AG08395 (cell line): ENCODE data around the gene YOD1.

Experiments
- DNase-seq: peaks from one replicate; pipeline ENCODE4 v3.0.0; 2012; ENCODE audit warnings: mixed read lengths, low spot score

Gene YOD1

DNA sequence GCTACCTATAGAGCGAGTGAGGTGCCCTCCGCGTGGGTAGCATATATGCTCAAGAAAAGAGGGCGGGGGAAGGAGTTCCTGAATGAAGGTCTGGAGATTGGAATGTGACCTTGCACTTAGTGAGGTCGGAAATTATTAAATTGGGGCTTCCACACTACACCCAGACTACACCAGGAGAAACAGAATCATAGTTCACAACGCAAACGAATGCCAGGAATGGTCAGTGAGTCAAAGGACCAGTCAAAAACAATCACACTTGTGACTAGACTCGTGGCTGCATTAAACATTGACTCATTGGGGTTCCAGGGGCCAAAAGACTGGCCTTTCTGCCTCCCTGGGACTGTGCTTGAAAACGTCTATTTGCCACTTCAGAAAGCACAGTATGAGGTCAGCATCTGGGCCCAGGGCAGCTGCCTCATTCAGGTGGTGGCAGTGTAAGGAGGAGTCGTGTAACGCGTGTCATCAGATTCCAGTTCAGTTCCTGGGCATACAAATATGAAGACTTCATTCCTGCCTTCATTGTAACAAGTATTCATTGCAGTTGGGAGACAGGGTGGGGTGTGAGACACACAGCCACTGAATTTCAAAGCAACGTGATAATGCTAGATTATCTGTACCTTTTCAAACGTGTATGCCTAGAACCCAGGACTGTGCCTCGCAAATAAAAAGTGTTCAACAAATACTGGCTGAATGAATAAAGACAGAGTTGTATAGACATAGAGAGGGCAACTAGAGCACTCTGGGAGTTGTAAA is at the start of gene YOD1:
Gene YOD1, minus strand, starts transcription at position 18 of the 753 bp plus-strand sequence. CDS start 178 bp downstream, outside the sequence.
- peak; percentile 40 for DNase-seq

DNA sequence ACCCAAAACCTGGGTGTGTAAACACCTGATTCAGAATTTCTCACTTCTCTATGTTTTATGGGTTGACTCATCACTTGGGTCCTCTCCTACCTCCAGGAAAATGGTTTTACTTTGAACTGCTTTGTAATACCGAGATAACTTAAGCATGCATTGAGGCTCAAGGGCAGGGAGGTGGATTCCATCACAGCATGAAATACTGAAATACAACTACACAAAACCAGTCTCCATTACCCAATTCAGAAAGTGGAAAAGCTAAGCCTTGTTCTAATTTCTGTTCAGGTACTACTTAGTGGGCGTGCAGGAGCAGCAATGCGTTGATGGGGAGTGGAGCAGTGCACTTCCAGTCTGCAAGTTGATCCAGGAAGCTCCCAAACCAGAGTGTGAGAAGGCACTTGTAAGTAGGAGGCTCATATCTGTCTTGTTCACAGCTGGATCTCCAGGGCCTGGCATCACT is 46.9 kb upstream of the YOD1 start:
- no peak for DNase-seq

DNA sequence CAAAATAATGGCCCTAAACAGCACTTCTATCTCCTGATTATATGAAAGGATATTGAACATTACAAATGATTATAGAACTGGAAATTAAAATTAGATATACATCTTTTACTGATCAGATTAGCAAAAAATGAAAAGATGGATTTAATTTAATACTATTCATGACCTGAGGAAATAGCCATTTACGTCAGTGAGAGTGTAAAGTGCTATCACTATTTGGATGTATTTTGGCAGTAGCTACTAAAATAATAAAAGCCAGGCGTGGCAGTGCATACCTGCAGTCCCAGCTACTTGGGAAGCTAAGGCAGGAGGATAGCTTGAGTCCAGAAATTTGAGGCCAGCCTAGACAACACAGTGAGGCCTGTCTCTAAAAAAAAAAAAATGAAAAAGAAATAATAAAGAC is 42.9 kb upstream of the YOD1 start:
- DNase-seq, result no peak

DNA sequence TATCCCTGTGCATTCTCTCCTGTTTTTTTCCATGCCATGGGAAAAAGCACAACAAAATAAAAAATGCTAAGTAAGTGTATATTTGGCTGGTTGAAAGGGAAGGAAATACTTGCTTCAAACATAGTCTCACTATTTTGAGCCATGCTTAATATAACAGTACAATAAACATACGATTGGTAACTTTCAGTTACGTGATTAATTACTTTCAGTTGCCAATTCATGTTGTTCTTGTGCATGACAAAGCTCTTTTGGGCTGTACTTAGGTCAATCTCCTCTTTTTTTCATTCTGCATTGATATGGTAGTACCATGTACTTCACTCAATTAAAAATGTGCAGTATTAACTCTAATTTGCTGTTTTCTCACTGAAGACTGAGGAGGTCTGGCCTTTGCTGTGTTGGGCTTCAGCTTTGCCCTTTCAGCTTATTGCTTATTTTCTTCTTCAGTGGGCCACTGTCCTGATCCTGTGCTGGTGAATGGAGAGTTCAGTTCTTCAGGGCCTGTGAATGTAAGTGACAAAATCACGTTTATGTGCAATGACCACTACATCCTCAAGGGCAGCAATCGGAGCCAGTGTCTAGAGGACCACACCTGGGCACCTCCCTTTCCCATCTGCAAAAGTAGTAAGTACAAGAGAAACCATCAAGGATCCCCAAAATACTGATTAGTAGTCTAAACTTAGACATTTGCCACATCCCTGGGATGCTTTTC is 40.3 kb upstream of the YOD1 start:
- no peak for DNase-seq

DNA sequence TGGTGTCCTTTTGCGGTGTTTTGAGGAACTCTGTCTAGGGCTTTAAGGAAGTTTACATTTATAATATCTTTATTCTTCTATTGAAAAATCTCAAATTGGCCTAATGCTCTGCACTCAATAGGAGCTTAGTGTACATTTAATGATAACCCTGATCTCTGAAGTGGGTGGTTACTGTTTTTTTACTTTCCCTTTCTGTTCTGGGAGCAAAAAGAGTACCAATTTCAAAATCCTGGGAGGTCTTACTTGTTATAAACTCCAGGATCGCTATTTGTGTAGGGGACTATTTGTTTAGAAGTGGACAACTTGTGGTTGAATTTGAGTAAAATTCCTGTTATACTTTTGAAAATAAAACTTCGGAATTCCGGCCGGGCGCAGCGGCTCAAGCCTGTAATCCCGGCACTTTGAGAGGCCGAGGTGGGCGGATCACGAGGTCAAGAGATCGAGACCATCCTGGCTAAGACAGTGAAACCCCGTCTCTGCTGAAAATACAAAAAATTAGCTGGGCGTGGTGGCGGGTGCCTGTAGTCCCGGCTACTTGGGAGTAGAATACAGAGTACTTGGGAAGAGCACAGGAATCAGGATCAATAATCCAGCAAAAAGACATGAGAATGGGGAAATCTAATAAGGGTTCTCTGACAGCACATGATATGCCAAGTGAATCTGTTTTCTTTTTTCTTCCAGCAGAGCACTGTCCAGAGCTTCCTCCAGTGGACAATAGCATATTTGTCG is 38.8 kb upstream of the YOD1 start:
- no peak for DNase-seq

DNA sequence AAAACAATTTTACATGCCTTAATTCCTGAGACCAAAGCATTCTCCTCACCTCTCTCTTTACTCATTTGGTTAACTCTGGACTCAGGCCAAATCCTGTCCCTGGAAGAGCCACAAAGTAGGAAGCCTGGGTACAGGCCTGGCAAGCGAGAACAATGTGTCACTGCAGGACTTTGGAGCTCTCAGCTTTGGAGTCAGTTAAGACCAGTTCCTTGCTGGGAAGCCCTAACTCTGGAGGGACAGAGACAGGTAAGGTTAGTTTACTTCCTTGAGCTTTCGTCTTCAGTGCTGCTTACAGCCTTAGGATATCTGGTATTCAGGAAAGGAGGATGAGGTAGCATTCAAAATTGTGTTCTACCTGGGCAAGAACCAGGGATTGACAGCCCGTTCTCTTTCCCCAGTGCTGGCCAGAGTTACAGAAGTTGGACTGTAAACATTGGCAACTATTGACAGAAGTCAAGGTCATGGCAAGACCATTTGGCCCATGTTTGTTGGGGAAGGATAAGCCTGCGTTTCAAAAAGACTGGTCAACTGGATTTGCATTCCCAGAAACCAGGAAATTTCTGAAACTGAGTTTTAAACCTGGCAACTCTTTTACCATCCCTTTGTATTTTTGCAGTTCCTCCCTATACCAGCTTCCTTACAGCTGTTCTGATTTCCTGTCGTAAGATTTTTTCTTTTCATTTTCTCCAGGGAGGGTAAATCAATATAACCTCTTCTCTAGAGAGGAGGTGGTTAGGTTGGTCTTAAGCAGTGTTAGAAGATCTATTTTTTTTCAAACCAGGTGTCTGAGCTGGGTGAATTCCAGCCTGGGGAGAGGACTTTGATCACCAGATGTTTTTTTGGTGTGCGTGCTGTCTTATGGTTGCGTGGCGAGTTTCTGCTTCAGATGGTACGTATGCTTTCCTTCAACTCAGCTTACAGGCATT is 38.0 kb upstream of the YOD1 start, which contains the start of gene C4BPB:
Gene C4BPB, plus strand, starts transcription at position 160 of the 926 bp plus-strand sequence. Its CDS starts 672 bp downstream, at position 832.
- no peak for DNase-seq

DNA sequence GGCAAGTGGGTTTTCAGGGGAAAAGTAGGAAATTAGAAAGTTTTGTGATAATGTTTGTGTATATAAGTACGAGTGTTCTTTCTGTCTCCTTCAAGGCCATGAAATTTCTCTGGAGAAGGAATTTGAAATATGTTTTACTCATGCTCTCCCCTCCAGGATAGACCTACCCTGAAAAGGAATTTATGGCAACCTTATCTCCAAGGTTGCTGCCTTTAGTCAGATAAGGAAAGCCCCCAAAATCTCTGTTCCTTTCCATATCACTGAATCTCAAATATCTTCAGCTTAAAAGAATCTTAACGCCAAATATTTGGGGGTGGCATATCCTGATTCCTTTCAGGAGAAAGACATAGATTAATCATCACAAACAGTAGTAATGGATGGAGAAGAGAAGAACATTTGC is 37.2 kb upstream of the YOD1 start:
- DNase-seq, result no peak

DNA sequence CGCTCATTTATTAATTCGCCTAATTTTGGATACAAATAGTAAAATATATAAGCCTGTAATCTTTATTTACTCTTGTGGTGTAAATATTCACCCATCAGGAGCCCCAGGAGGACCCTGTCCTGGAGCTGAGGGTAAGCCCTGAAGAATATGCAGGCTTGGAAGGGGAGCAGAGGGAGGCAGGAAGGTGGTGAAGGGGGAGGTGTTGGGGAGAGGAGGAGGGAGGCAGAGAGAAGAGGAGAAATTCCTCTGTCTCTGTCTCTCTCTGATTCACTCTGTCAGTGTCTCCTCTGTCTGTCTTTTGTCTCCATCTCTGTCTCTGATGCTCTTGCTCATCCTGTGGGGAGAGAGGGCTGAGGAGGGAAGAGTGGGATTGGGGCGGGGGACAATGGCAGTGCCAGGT is 34.9 kb upstream of the YOD1 start:
- no peak for DNase-seq

DNA sequence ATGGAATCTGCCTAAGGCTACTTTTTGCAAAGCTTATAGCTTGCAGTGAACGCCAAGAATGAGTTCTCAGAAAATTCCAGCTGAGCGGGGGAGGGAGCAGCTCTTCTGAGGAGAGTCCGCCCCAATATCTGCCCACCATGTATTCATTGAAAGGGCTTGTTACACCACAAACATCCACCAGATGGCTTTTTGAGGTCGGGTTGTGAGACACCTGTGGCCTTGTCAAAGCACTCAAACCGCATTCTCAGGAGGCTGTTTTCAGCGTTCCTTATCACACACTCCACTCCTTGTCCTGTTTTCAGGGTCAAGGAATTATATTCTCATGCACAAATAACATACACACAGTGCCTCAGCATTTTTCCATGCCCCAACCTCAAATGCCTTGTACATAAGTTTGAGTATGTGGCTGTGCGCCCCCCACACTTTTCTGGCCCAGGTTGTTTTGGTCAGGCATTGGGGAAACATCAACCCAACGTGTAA is 33.7 kb upstream of the YOD1 start:
- DNase-seq, result peak; percentile 57

DNA sequence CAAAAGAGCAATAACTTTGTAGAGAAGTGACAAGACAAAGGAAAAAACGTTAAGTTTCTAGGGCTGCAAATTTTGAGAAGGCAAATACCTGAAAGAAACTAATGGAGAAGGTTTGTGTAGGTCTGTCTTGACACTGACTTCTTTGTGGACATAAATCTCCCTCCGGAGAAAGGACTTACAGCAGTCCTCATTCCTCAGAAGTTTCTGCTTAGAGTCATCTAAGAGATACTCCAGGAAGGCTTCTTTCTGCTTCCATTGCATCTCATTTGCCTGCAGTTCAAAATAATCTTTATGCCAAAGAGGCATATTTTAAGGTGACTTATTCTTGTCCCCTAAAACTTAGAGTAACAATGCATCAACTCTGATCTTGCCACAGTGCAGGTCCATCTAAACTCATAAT is 33.2 kb upstream of the YOD1 start:
- no peak for DNase-seq

DNA sequence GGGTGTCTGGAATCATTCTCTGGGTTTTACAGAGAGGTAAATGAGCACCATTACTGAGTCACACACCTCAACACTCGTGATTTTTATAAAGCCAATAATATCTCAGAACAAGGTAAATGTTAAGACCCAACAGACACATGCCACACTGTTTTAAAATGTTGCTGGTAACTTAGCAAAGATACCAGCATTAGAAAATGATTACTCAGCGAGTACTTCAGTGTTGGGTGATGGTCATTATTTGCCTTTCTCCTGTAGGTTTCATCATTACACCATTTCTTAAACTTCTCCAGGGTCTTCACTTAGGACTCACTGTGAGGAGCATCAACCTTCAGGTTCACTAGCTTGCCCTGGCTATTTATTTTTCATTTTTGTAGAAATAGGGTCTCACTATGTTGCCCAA is 30.8 kb upstream of the YOD1 start:
- DNase-seq, result no peak

DNA sequence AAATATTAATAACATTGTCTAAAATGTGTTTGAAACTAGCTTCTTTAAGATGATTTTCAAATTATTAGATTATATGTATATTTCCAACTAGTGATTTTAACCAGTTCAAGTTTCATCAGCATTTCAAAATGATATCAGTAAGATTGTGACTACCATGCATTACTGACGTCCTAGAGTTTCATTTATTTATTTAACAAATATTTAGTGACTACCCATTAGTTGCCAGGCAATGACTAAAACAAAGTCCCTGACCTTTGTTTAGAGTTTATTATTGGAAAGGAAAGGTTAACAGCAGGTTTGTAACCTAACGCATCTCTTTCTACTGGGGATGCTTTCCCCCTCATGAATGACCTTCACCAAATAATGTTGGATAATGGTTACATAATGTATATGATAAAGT is 30.1 kb upstream of the YOD1 start:
- DNase-seq, result no peak

DNA sequence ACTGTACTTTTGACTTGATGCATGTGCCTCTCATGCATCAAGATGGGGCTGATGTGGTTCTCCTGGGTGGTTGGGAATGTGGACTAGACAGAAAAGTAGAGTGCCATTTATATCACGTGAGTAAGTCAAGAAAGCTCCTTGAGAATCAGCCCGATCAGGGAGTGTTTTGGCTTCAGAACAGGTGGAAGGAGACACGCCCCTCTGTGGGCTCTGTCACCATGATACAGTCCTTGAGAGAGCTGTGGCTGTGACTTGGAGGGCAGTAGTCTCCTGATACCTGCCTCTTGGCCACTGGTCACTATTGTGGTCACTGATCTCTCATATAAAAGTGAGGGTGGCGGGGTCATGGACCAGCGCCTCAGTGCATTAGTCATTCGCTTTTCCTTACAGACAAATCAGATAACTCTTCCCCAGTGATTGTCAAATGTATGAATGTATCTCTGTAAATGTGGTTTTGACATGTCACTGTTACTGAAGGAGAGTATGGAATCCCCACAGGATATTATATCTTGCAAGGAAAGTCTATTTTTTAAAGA is 28.8 kb upstream of the YOD1 start:
- no peak for DNase-seq

DNA sequence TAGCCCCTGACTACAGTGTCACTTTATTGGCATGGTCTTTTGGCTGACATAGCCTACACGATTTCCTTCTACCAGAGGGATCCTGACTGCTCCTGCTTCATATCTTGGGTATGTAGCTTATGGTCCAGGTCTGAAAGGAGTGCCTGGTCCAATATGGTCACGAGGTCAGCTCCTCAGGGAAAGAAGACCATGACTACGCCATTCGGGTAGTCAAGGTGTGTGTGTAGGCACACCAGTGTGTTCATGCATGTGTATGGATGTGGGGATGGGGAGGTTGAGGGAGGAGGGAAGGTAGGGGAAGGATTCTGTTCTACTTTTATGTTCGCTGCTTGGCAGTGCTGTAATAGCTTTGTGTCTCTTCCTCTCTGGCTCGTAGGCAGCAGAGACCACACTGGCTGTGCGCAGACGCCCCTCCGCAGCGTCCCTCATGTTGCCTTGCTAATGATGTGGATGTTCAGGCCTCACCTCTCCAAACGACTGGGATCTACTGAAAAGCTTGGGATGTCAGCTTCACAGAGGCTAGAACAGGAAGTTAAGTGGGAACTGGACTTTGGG is 27.6 kb upstream of the YOD1 start:
- DNase-seq, result no peak

DNA sequence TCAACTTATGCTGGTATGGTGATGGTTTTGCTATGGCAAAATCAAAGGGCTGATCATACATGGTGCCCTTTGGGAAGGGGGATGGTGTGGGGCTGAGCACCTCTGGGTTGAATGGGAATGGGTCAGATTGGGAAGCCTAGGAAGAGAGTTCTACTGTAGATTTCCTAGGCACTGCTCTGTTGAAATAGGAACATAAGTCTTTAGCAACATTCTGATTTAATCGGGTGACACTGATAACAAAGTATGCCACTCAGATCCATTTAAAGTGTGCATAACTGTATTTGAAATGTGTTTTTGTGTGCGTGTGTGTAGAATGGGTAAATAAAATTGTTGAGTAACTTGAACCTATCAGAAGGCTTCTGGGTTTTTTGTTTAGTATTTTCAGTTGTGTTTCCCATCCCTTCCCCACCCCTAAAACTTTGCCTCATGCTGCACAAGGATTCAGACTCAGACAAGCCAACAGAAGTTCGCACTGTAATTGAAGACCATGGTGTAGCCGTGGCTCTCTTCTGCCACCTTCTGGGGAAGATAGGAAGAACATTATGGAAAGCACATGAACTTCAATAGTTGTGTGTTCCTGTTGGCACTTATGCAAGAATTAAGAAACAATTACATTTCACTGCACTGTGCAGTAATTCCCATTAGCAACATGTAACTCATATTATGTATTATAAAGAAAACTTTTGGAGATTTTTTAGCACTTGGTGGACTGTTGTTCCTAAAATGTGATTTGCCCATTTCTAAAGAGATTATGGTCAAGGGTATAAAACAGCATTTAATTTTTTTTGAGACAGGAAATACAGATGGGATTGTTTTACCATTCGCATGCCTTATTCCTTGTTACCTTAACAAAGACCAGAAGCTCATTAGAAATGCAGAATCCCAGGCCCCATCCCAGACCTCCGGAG is 26.7 kb upstream of the YOD1 start:
- DNase-seq, result peak; percentile 81

DNA sequence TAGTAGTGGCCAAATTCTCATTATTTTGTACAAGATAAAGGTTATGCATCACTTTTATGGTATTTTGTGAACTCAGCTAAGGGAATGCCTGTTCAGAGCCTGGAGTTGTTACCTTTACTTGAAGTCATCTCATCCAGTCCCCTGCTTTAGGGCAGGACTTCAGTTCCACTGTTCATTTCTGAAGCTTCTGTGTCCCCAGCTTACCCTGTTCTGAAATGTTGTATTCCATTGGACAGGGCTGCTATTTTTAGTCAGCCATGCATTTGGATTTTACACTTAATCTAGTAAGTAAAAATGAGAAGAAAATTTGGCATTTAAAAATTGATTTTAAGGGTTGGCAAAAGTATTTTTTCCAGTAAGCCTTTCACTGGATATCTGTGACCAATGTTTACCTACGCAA is 26.0 kb upstream of the YOD1 start:
- no peak for DNase-seq

DNA sequence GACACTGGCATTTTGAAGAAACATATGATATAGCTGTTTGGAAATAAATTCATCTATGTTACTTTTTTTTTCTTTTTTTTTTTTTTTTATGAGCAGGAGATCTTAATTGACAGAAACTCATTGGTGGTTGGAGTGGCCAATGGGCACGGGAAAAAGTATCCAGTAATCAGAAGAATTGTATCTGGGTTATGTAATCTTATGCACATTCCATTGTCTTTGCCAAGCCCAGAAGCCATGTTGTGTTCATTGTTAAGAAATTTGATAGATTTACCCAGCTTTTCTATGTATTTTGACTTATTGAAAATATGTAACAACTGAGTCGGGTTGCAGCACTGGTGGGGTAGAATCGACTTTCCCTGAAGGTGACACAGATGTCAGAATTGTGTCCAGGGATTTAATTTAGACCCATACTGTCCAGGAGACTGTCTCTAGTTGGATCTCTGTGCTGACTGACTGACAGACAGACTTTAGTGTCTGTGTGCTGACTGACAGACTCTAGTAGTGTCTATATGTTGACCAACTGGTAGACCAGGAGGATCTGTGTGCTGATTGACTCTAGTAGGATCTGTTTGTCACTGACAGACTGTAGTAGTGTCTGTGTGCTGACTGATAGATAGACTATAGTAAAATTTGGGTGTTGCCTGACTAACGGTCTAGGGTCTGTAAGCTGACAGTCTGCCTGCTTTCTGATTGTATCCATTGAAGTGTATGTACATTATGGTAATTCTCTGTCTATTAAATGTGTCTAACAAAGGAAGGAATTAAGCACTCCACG is 25.4 kb upstream of the YOD1 start:
- DNase-seq, result peak; percentile 32

DNA sequence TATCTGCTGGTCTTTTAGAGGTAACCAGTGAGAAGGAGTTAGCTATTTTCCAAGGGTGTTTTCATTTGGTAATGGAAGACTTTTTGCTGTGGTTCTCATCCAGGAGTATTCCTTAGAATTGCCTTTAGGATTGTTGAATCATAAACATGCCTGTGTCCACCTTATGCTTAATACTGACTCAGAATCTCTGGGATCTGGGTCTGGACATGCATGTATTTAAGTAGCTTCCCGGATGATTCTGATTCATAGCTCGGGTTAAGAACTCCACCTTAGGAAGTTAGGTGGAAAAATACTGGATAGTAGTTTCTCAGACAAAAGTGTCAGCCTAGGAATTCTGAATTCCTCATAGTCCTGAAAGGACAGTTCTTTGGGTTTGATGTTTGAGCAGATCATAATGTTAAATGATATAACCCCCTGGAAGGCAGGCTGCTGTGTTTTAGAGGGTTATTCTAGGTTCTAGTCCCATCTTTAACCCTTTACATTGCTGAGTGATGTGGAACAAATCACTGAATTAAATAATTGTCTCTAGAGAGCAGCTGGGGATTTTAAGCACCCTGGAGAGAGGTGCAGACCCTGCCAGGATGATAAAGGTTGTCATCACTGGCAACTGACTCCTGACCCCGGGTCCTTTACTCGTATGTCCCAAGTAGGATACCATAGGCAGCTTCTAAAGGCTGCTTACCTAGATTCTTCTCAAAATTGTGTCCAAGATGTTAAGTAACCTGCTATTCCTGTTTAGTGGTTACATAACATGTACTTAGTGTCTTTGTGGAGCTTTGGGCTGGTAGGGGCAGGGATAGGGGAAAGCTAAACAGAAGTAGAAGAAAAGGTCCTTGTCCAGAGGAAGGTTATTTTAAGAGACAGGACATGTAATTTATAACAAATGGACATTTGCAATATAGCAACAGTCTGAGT is 23.2 kb upstream of the YOD1 start:
- no peak for DNase-seq
